PC-3 (cell line): ENCODE results near the gene P2RX1. TPM values are rescaled to one million over a fixed set of nuclear protein-coding genes. Genes with fewer than 3 reads are reported as not detected.

Experiments
- ATAC-seq: fragments of 200-7000 bp; cut with Tn5 transposase; 2 replicates; pipeline ENCODE4 v1.9.1; 2020; ENCODE audit warnings: mild to moderate bottlenecking, moderate library complexity
- Bru-seq: library from RNA; stranded (reverse); fragments of 400-500 nt; gene quantifications from one replicate; lab custom pipeline; 2021; lab: Mats Ljungman, UMichigan
- BruChase-seq, 2 experiments: library from RNA; stranded (reverse); fragments of 400-500 nt; gene quantifications; one replicate each; lab custom pipeline; 2021; lab: Mats Ljungman, UMichigan
- BruUV-seq: library from RNA; stranded (reverse); fragments of 400-500 nt; replicated peaks from 2 replicates; lab custom pipeline; 2021; lab: Mats Ljungman, UMichigan
- CTCF ChIA-PET: fragments of 300-600 bp; sonication (Branson Sonifier 250); formaldehyde crosslinking; loops from one replicate; lab custom pipeline; 2022; ENCODE audit warnings: antibody characterized with exemption; lab: Charles Lee
- POLR2A ChIA-PET: fragments of 300-600 bp; sonication (Branson Sonifier 250); formaldehyde crosslinking; loops from one replicate; lab custom pipeline; 2022; ENCODE audit warnings: antibody characterized with exemption; ENCODE audit not compliant: unreplicated experiment; lab: Charles Lee
- DNase-seq: peaks from one replicate; pipeline ENCODE4 v3.0.0-alpha.2; 2015
- H2AFZ ChIP-seq: fragments of 300-600 bp; sonication (generic); 2 replicates; pipeline ENCODE4 v1.6.0; 2016; ENCODE audit warnings: antibody characterized with exemption, low read length
- H3F3A ChIP-seq: fragments of 300-600 bp; sonication (generic); one replicate; pipeline ENCODE4 v1.6.0; 2017; ENCODE audit warnings: antibody characterized with exemption, low read length, control low read depth, mild to moderate bottlenecking; ENCODE audit not compliant: unreplicated experiment
- H3K27ac ChIP-seq: fragments of 300-600 bp; sonication (generic); 2 replicates; pipeline ENCODE4 v1.5.1; 2016; ENCODE audit warnings: mild to moderate bottlenecking, low read length
- H3K27me3 ChIP-seq: fragments of 300-600 bp; sonication (generic); 2 replicates; pipeline ENCODE4 v1.6.1; 2016; ENCODE audit warnings: low read length, mixed read lengths
- H3K36me3 ChIP-seq: fragments of 300-600 bp; sonication (generic); 2 replicates; pipeline ENCODE4 v1.6.1; 2016; ENCODE audit warnings: low read depth, mixed run types, low read length, mixed read lengths
- H3K4me1 ChIP-seq: fragments of 300-600 bp; sonication (generic); 2 replicates; pipeline ENCODE4 v1.5.1; 2016; ENCODE audit warnings: low read length; ENCODE audit not compliant: insufficient read depth
- H3K4me2 ChIP-seq: fragments of 300-600 bp; sonication (generic); 2 replicates; pipeline ENCODE4 v1.6.0; 2016; ENCODE audit warnings: low read length
- H3K4me3 ChIP-seq: fragments of 300-600 bp; sonication (generic); 2 replicates; pipeline ENCODE4 v1.5.1; 2016; ENCODE audit warnings: mild to moderate bottlenecking, low read length, mixed read lengths
- H3K79me2 ChIP-seq: fragments of 300-600 bp; sonication (generic); 2 replicates; pipeline ENCODE4 v1.6.1; 2017; ENCODE audit warnings: low read length, mixed read lengths
- H3K9ac ChIP-seq: fragments of 300-600 bp; sonication (generic); 2 replicates; pipeline ENCODE4 v1.6.0; 2016; ENCODE audit warnings: mild to moderate bottlenecking, low read length
- H3K9me2 ChIP-seq: fragments of 300-600 bp; sonication (generic); replicated peaks from 2 replicates; pipeline ENCODE4 v1.6.1; 2016; ENCODE audit warnings: mixed run types, low read length, mixed read lengths
- H3K9me3 ChIP-seq: fragments of 300-600 bp; sonication (generic); 2 replicates; pipeline ENCODE4 v1.6.1; 2016; ENCODE audit warnings: low read length, mixed read lengths
- H4K20me1 ChIP-seq: fragments of 300-600 bp; sonication (generic); 2 replicates; pipeline ENCODE4 v1.6.1; 2016; ENCODE audit warnings: low read length, mixed read lengths
- EZH2 ChIP-seq: fragments of 300-600 bp; sonication (generic); IDR thresholded peaks from one replicate; pipeline ENCODE4 v1.6.1; 2017; ENCODE audit warnings: antibody characterized with exemption, mild to moderate bottlenecking, low read length; ENCODE audit not compliant: unreplicated experiment
- EZH2phosphoT487 ChIP-seq: fragments of 300-600 bp; sonication (generic); IDR thresholded peaks from 2 replicates; pipeline ENCODE4 v1.6.1; 2018; ENCODE audit warnings: mild to moderate bottlenecking, antibody characterized with exemption, low read length, borderline replicate concordance
- intact Hi-C: fragments of 100-400 bp; cut with micrococcal nuclease; formaldehyde crosslinking; loops from 2 replicates; pipeline ENCODE4 v1.9.0; 2023
- long read RNA-seq: library from polyadenylated mRNA; unstranded; transcript quantifications from one replicate; pipeline ENCODE4 v2.0.0, GENCODE V29; 2021; ENCODE audit not compliant: unreplicated experiment
- total RNA-seq: library from RNA; depleted of rRNA; stranded (reverse); fragments of >200 nt; gene quantifications from 2 replicates; pipeline ENCODE4 v1.2.3, GENCODE V29; 2014; rRNA removed
- TF ChIP-seq, protein P1 (sequence below): fragments of 300-600 bp; sonication (generic); conservative IDR thresholded peaks from 2 replicates; pipeline ENCODE4 v1.5.1; 2017; ENCODE audit warnings: antibody characterized with exemption, low read depth, mild to moderate bottlenecking, low read length

The P2RX1 gene
- total RNA-seq (not detected in 2 replicates), Bru-seq, nascent RNA (not detected), BruChase-seq, experiment 1, labeled RNA remaining after a 6-hour chase (not detected), BruChase-seq, experiment 2, labeled RNA remaining after a 2-hour chase (percentile 10 among the genes with signal in this experiment)
- long read RNA-seq: 0 reads

- ATAC-seq (no peak), DNase-seq (no peak)
- H3K9me2 ChIP-seq: no peaks in the 10 kb centered on the region
- no peaks in the 10 kb centered on the region for H3K4me1 ChIP-seq
- no peak within 1 kb of the TSS for H3K27ac ChIP-seq
- H3K27me3 ChIP-seq: no peaks in the 10 kb centered on the region
- H3K79me2 ChIP-seq: no peaks in the 10 kb centered on the region
- POLR2A ChIA-PET: no interaction called here
- CTCF ChIA-PET: no interaction called here
- BruUV-seq: no TSS peak
- H3K36me3 ChIP-seq: no peaks in the 10 kb centered on the region
- no peaks in the 10 kb centered on the region for H3K9me3 ChIP-seq
- no peaks in the 10 kb centered on the region for H3F3A ChIP-seq
- no peak within 1 kb of the TSS for H2AFZ ChIP-seq
- TF ChIP-seq EZH2: no peak
- TF ChIP-seq EZH2phosphoT487: no peak
- TF ChIP-seq, protein P1, sequence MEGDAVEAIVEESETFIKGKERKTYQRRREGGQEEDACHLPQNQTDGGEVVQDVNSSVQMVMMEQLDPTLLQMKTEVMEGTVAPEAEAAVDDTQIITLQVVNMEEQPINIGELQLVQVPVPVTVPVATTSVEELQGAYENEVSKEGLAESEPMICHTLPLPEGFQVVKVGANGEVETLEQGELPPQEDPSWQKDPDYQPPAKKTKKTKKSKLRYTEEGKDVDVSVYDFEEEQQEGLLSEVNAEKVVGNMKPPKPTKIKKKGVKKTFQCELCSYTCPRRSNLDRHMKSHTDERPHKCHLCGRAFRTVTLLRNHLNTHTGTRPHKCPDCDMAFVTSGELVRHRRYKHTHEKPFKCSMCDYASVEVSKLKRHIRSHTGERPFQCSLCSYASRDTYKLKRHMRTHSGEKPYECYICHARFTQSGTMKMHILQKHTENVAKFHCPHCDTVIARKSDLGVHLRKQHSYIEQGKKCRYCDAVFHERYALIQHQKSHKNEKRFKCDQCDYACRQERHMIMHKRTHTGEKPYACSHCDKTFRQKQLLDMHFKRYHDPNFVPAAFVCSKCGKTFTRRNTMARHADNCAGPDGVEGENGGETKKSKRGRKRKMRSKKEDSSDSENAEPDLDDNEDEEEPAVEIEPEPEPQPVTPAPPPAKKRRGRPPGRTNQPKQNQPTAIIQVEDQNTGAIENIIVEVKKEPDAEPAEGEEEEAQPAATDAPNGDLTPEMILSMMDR: no peak
- no peak within 1 kb of the TSS for H3K4me3 ChIP-seq
- no peaks in the 10 kb centered on the region for H4K20me1 ChIP-seq
- no peak within 1 kb of the TSS for H3K9ac ChIP-seq
- intact Hi-C loops: no loop called here
- H3K4me2 ChIP-seq: no peak within 1 kb of the TSS
These were observed at the start of gene P2RX1 for GRCh38 chr17:3915995-3916696. Gene P2RX1 (minus strand): TSS chr17:3916465. CDS start chr17:3916225, 240 bp downstream.

DNA sequence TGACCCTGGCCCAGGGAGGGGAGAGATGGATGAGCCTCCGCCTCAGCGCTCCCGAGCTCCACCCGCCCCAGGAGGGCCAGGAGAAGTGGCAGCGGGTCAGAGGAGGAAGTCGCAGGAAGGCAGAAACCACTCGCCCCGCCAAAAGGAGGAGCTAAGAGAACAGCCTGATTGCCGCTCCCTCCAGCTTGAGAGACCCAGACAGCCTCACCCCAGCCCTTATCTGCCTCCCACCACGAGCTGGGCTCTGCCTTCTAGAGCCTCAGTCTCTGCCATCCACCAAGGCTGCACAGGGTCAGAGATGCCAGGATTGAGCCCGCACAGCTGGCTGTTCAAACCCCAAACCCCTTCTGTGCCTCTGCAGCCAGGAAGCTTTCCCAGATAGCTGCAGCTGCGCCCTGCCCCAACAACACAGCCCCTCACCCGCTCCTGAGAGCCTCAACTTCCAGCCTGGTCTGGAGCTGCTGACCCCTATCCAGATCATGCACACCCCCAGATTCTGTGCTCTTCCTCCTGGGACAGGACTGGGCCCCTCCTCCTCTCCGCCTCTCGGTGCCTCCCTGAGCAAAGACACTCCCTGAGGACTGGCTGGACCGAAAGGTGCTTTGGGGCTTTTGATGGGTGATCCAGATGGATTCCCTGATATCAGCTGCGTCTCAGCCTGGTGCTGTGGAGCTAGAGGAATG is 49.0 kb upstream of the P2RX1 start:
- CTCF ChIA-PET: interaction anchor here (0.5 kb wide), 1 partner anchor 209 kb away, joined by 6 read pairs; no protein-coding TSS in a partner anchor
- Histone ChIP-seq H3F3A (no peaks in the 10 kb centered on the region), H3K4me1 (peaks cover 8% of the 10 kb centered on the region), H3K27me3 (no peaks in the 10 kb centered on the region), H3K9ac (no peak overlapping the region), H4K20me1 (no peaks in the 10 kb centered on the region), H3K4me2 (peak overlapping the region; percentile 77), H3K36me3 (no peaks in the 10 kb centered on the region), H3K4me3 (peak overlapping the region; percentile 69), H3K79me2 (no peaks in the 10 kb centered on the region), H3K27ac (no peak overlapping the region), H3K9me2 (no peaks in the 10 kb centered on the region), H2AFZ (peak overlapping the region; percentile 84), H3K9me3 (no peaks in the 10 kb centered on the region)
- no TSS peak for BruUV-seq
- intact Hi-C loops: no loop called here
- POLR2A ChIA-PET: interaction anchor here (0.6 kb wide), 1 partner anchor 1075 kb away, joined by 3 read pairs; no protein-coding TSS in a partner anchor
- DNase-seq (peak; percentile 54), ATAC-seq (peak; percentile 93)
- no peak for TF ChIP-seq EZH2phosphoT487
- no peak for TF ChIP-seq EZH2
- TF ChIP-seq, protein P1: no peak
